Measurements from ENCODE around the gene PPM1J.

PPM1J gene

GRCh38 chr1:112720800-112721199 lies 5.7 kb upstream of the PPM1J start:
- DNase-seq = no peak

- no peak for DNase-seq
Measured at GRCh38 chr1:112719706-112720105, 4.6 kb upstream of the PPM1J start.

GRCh38 chr1:112718691-112719418 lies 3.7 kb upstream of the PPM1J start:
- peak; percentile 52 to 75 for DNase-seq

- DNase-seq = no peak
Measured at GRCh38 chr1:112717263-112717873, 2.2 kb upstream of the PPM1J start.

GRCh38 chr1:112716133-112716720 lies 1.1 kb upstream of the PPM1J start:
- peak; percentile 85 to 89 for DNase-seq

GRCh38 chr1:112714313-112715263 lies 544 bp downstream of the PPM1J start:
- peak in 1 of 2 donors; percentile 15 for DNase-seq

- no peak for DNase-seq
Measured at GRCh38 chr1:112713466-112714312, 1.4 kb downstream of the PPM1J start.

- DNase-seq = no peak
Measured at GRCh38 chr1:112712701-112713128, 2.4 kb downstream of the PPM1J start.

- DNase-seq = no peak
Measured at GRCh38 chr1:112712191-112712590, 2.9 kb downstream of the PPM1J start.

- no peak for DNase-seq
Measured at GRCh38 chr1:112711670-112712069, 3.5 kb downstream of the PPM1J start.

GRCh38 chr1:112711041-112711440 lies 4.1 kb downstream of the PPM1J start:
- DNase-seq = no peak

GRCh38 chr1:112710586-112710985 lies 4.5 kb downstream of the PPM1J start:
- no peak for DNase-seq

GRCh38 chr1:112710159-112710558 lies 5.0 kb downstream of the PPM1J start:
- DNase-seq = no peak

GRCh38 chr1:112708489-112708888 lies 6.6 kb downstream of the PPM1J start:
- DNase-seq = no peak

- DNase-seq = no peak
Measured at GRCh38 chr1:112708002-112708448, 7.1 kb downstream of the PPM1J start.

GRCh38 chr1:112707221-112708001 lies 7.7 kb downstream of the PPM1J start:
- DNase-seq = peak; percentile 71 to 73

- no peak for DNase-seq
Measured at GRCh38 chr1:112706505-112707220, 8.5 kb downstream of the PPM1J start, which contains the start of gene RHOC. RHOC (minus strand) TSS chr1:112707127; CDS start chr1:112703799, 3,328 bp downstream.

- DNase-seq = no peak
Measured at GRCh38 chr1:112704934-112705627, 10.1 kb downstream of the PPM1J start.

GRCh38 chr1:112704391-112704933 lies 10.7 kb downstream of the PPM1J start:
- DNase-seq = peak; percentile 83 to 85

Data from hippocampal formation (tissue), 2 donors.